Occipital lobe (tissue), 2 donors: ENCODE data around the gene RPL3. TPM values are rescaled to one million over a fixed set of nuclear protein-coding genes. Genes with fewer than 3 reads are reported as not detected.
A peak's percentile ranks its signal among the peaks of the same experiment; 100 is the strongest.

Source experiments
- DNase-seq: peaks from one replicate; lab custom pipeline; 2025; lab: John Stamatoyannopoulos, UW
- total RNA-seq: library from RNA; depleted of rRNA; stranded (reverse); fragments of >200 nt; gene quantifications from one replicate; pipeline ENCODE4 v1.2.3, GENCODE V29; 2014

RPL3 gene
- total RNA-seq, 1 donor from 2014 or later, result 1,406 TPM

DNA sequence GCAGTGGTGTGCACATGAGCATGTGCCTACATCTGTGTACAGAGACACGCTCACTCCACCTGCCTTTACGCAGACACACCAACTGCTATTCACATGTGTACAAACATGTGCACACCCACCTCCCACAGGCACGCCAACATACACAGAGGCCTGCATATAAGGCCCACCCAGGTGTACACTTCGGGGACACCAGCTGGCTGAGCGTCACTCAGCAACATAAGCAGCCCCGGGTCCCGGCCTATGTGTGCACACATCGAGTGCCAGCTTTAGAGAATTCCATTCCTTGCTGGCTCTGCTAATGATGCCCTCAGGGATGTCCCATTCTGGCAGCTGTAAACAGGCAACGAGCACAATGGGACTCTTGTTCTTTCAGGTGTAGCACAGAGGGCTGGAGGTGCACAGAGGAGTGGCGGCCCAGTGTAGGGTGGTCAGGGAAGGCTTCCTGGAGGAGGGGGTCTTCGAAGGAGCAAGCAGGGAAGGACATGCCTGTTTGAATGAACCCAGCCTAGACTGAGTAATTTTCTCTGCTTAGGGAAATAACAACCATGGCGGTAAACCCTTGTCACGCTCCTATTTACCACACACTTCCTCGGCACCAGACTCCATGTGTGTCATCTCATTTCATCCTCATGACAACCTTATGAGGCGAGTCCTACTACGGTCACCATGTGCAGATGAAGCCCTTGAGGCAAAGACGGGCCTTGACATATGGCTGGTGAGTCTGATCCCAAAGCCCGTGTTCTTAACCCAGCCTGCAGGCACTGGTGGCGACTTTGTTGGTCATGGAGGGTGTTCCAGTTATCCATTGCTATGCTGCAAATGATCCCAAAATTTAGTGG is 35.1 kb downstream of the RPL3 start:
- no peak for DNase-seq

DNA sequence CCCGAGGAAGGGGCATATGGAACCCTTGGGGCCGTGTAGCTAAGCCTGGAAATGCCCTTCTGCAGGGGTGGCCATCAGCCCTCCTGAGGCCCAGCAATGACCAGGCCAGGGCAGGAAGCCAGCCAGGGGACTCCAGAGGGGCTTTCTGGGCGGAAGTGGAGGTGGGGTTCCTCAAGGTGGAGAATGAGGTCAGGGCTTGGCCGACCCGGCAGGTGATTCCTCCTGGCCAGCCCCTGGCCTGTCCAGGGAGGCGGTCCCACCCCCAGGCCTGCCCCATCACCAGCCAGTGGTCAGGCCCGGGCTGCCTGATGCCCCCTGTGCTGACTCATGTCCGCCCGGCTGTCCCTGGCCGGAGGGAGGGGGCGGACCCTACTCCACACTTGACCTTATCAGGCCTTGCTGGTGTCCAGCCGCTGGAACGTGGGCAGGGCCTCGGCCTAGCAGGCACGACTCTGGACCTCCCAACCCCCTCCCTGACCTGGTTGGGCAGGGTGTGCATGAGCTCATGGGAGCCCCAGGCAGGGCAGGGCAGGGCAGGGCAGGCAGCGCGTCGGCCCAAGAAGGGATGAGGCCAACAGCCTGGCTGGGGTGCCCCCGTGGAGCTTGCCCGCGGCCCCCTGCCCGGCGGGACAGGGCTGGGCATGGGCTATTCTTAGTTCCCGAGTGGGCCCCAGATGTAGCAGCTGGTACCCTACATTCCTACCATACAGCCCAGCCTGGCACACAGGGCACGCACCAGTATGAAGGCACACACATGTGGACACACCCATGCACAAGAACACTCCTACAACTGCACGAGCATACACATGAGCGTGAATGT is 35.9 kb downstream of the RPL3 start:
- peak; percentile 35 for DNase-seq

DNA sequence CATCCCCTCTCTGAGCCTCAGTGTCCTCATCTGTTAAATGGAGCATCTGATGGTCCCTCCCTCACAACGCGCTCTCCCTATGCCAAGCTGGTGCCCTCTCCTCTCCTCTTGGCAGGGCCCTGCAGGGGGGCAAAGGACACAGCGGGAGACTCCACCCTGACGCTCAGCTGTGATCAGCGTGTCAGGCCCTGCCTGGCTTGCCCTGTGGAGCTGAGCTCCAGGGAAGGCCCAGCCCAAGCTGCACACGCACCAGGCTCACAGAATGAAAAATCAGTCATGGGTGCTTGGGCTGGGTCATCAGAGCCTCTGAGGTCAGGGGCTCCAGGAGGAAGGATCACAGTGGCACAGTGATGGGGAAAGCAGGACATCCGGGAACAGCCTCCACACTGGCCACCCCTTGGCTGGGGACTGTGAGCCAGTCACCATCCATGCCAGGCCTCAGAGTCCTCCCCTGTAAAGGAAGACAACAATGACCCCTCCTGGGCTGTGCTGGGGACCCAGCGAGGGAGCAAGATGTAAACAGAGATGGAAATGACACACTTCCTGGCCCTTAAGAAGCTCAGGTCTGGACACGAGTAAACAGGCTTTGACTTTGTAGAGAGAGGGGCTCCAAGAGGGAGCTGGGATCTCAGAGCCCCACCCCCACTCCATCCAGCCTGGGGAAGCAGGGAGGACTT is 36.6 kb downstream of the RPL3 start:
- DNase-seq, result no peak

DNA sequence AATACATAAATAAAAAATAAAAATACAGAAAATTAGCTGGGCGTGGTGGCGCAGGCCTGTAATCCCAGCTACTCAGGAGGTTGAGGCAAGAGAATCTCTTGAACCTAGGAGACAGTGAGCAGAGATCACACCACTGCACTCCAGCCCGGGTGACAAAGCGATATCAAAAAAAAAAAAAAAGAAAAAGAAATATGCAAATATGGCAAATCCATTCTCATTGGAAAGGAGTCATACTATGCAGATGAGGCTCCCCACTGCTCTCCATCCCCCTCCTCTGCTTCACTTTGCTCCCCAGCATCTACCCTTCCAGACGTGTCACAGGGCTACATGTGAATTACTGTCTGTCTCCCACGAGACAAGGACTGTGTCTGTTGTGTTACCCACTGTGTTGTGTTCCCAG is 38.3 kb downstream of the RPL3 start:
- DNase-seq, result no peak

DNA sequence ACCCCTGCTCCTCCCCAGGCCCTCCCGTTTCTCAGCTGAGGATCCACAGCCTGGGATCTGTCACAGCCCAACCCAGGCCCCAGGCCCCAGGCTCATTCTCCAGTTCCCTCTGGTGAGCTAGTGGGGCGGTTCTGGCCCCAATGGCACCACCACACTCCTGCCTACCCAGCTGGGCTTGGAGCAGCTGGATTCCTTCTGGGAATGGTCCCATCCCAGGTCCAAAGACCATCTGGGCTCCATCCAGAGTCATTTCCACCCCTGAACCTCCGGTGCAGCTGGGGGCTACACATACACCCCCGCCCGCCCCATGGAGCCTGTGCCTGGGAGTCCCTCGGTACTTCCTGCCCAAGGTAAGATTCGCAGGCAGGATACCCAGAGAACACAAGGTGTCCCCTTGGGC is 39.2 kb downstream of the RPL3 start:
- no peak for DNase-seq

DNA sequence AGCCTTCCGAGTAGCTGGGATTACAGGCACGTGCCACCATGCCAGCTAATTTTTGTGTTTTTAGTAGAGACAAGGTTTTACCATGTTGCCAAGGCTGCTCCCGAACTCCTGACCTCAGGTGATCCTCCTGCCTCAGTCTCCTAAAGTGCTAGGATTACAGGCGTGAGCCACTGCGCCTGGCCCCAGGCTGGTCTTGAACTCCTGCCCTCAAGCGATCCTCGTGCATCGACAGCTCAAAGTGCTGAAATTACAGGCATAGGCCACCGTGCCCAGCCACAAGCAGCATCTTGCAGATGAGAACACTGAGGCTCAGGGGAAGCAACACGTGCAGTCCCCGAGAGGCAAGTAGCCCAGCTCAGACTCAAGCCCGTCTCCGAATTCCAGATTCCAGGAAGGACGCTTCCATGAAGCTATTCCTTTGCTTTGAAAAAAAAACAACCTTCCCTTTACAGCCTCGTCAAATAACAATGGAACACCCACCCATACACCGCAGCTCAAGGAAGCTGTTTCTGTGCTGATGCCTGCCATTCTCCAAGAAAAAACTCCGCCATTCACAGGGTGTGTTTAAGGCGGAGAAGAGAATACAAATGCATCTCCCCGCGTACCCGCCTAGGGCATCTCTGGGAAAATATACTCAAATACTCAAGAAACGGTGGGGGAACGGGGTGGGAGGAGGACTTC is 40.1 kb downstream of the RPL3 start:
- DNase-seq, result no peak

DNA sequence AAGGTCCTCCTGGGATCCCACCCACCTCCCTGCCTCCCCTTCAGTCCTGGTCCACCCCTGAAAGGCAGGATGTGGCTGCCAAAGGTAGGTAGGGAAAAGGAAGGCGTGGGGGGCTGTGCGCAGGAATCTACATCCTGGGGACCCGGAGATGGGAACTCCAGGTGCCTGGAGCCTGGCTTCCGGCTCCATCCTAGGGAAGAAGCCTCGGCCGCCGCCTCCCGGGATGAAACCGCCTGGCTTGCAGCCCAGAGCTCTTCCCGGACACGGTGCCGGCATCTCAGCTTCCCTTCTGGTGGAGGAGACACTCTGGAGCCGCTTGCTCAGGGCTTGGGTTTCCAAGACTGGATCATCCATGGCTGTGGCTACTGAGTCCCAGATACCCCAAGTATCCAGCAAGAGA is 41.4 kb downstream of the RPL3 start:
- no peak for DNase-seq

DNA sequence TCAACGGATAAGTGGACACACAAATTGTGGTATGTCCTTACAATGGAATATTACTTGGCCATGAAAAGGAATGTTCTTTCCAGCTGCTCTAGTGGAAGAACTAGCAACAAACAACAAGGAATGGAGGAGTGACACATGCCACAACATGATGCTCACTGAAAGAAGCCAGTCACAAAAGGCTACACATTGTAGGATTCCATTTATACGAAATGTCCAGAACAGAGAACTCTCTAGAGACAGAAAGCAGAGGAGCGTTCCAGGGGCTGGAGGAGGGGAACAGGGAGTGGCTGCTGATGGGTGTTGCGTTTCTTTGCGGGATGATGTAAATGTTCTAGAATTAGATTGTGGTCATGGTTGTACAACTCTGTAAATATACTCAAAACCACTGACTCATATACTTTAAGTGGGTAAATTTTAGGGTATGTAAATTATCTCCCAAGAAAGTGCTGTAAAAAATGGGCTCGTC is 42.2 kb downstream of the RPL3 start:
- DNase-seq, result no peak

DNA sequence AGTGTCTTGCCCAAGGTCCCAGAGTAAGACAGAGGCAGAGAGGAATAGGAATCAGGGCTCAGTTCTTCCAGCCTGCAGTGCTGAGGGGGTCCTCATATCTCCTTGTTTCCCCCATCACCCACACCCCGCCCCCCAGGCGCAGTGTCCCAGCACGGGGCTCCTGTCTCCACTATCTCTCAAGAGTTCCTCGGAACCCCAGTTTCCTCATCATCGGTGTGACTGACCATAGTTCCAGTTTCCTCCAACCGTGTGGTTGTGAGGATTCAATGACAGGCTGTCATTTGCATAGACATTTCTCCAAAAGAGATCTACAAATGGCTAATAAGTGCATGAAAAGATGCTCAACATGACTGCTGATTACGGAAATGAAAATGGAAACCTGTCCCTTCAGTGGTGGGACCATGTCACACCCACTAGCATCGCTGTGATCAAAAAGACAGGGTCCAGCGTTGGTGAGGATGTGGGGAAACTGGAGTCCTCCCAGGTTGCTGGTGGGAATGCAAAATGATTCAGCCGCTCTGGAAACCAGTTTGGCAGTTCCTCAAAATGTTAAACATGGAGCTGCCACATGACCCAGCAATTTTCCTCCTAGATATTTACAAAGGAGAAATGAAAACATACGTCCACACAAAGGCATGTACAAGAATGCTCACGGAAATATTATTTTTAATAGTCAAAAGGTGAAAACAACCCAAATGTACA is 42.8 kb downstream of the RPL3 start:
- no peak for DNase-seq

DNA sequence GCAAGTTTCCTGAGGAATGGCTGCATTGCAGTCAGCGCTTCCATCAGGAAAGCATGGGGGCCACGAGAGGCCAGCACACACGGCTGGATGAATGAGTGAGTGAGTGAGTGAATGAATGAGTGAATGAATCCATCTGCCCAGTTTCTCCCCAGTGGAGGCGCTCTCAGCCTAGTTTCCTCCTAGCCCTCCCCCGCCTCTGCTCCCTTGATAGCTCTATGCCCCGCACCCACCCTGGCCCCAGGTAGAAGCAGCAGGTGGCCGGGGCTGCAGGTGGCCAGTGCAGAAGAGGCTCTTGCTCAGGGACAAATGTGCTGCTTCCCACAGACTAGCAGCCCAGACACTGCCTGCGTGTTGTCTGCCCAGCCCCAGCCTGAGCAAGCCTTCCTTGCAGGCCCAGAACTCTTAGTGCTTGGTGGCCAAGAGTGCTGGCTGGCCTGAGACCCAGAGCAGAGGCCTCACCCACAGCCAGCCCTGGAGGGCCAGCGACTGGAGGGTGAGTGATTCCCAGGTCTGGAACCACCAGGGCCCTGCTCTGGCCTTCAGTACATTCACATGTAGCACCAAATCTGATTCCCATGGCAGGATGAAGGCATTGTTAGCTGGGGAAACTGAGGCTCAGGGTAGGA is 43.5 kb downstream of the RPL3 start:
- no peak for DNase-seq

DNA sequence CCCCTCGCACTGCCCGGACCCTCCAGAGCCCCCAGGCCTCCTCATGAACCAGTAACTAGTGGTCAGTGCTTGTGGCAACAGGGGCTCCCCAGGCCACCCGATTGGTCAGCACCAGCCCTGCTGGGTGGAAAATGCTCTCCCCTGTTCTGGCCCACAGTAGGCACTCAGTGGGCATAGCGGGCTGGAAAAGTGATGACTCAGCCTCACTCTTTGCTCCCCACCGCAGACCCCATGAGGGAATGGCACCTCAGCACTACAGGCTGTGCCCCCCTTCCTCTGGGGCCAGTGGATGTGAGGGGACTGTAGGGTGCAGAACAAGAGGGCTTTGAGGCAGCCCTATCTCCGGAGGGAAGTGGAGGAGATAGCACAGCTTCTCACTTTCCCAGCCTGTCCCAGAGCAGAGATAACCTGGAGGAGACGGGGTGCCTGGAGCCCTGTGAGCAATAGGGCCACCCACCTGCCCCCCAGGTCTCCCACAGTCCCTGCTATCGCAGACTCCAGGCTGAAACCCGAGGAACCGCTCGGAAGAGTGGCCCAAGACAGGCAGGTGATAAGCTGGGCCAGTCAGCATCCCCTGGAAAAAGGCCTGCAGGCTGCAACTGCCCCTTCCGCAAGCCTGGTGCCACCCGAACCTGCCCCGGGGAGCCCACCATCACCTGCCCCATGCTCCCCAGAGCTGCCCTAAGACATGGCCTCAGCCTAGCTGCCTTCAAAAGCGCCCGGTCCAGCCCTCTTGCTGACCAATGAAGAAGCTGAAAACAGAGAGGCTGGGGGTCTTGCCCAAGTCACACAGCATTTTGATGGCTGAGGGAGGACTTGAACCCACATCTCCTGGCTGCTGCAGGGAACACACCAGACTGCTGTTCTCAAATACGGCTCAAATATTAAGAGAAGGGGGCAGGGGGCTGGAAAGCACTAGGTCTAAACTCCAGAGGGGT is 45.2 kb downstream of the RPL3 start:
- DNase-seq, result no peak

DNA sequence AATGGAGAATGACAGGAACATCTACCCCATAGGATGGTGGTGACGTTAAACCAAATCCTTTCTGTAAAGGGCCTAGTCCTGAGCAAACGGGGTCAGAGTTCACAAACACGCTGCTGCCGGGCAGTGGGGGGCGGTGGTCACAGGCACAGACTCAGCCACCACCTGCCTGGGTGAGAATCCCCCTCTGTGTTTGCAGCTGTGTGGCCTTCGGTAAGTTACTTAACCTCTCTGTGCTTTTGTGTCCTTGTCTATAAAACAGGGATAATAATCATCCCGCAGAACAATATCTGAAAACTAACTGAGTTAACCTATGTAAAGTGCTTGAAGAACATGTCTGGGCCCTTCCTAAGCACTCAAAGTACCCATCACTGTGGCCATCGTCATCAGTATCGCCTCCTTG is 48.6 kb downstream of the RPL3 start:
- no peak for DNase-seq

DNA sequence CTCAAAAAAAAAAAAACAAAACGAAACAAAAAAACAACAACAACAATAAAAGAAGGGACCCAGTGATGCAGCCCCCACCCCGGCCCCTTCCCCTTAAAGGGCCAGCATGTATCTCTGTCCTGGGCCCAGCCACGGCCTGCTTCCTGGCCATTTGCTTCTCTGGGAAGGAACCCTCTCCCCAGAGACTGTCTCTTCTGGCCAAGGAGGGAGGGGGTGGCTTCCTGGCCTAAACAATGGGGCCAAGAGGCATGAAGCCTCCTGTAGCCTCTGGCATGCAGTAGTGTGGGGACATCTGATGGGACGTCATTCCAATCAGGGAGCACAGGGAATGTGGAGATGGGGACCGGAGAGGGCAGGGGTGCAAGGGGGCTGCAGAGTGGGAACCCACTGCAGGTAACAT is 49.1 kb downstream of the RPL3 start:
- DNase-seq, result no peak

DNA sequence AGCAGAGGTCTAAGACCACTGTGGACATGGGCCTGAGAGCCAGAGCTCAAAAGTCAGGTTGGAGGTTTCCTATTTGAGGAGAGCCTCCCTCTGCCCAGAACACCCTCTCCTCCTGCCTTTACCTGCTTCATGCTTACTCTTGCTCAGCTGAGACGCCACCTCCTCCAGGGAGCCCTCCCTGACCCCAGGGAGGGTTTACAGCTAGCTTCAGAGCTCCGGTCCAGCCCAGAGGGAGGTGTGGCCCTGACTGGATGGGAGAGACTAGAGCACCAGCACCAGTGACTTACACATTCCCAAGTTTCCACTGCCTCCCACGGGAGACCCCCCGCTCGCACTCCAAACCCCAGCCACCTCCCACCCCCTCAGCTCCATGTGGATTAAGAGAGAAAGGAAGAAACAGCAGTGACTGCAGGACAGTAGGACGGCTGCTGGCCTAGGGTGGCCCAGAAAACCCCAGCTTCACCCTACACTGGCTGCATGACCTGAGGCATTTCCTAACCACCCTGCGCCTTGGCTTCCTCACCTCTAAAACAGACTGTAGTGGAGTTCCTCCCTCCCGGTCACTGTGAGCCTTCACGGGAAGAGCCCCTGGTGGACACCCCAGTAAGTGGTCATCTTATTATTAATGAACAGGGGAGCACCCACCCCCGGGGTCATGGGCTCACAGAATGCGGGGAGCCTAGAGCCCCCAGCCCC is 50.2 kb downstream of the RPL3 start:
- DNase-seq, result no peak

DNA sequence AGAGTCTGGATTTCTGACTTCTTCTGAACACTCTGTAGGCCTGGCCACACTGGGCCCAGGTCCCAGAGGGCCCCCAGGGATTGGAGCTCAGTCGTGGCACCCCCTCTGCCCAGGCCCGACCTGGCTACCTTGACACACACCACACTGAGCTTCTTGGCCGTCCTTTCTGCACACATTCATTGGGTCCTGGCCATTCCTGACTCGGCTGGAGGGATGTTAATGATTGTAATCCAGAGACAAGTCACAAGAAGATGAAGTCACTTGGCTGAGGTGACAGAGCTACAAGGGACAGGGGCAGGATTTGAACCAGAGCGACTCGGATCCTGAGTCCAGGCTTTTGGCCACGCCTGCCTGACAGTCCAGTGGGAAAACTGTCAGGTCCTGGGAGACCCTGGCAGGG is 50.8 kb downstream of the RPL3 start:
- no peak for DNase-seq

DNA sequence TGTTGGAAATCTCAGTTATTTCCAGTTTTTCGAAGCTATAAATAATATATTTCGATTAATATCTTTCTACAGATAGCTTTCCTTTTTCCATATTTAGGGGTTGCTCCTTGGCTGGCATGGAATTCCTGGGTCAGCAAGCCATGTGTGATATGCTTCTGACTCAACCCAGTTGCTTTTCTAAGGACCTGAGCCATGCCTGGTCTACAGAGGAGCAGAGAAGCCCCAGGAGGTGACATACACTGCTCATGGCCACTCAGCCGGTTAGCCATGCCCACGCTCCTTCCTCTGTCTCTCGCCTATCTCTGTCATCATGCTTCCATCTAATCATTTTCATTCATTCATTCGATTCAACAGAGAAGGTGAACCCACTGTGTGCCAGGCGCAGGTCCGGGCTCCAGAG is 51.4 kb downstream of the RPL3 start:
- DNase-seq, result no peak

DNA sequence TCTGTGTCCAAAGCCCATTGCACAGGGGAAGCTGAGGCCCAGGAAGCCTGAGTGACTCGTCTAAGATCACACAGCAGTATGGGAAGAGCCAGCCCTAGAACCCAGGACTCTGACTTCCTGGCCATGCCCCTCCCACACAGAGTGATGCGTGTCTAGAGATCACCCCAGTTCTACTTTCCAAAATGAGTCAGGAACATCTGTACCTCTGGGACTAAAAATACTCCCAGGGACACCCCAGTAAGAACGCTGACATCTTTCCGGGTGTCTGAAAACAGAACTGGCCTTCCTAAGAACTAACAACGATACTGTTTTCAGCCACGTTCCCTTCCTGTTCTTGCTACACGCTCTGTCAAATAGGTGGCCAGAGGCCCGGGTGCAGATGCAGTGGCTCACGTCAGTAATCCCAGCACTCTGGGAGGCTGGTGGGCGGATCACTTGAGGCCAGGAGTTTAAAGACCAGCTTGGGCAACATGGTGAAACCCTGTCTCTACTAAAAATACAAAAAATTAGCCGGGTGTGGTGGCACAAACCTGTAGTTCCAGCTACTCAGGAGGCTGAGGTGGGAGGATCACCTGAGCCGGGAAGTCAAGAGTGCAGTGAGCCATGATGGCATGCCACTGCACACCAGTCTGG is 52.9 kb downstream of the RPL3 start:
- DNase-seq, result no peak
